Activated CD4-positive, CD25-positive, alpha-beta regulatory T cell treated with anti-CD3 and anti-CD28 coated beads, Interleukin-2, amount 50 U/mL, for 24 hours (primary cell): ENCODE data around the gene OR56B4.
"Not testable (repeated sequence)": the region's sequence is repeated elsewhere in the genome, so short reads cannot be mapped to it uniquely, and the experiment has no call there.

Experiments used
- ATAC-seq, 2 donors: fragments of 150-1000 bp; cut with Tn5 transposase; one replicate each; pipeline ENCODE4 v1.10.0; 2021; ENCODE audit warnings: mild to moderate bottlenecking in 1 of 2, moderate library complexity in 1 of 2

Gene OR56B4

GRCh38 chr11:6107384-6107783, at the start of gene OR56B4:
TSS of gene OR56B4 (plus strand) at chr11:6107684. CDS start at chr11:6107779, 95 bp downstream.
- ATAC-seq = not testable (repeated sequence)

DNA sequence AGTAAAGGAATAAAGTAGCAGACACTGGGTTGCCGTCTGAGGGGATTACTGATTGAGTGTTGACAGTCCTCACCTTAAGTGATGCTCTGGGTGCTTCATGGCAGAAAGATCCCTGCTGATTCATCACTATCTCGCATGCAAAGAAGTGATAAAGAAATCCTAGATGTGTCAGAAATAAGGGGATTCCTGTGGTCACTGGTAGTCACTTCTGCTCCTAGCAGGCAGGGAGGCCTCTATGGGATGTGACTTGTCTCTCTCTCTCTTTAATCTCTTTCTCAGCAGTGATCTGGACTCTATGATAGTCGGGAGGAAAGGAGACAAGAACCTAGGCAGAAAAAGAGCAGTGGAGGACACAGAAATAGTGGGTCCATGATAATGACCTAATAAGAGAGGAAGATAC, 46.0 kb upstream of the OR56B4 start:
- no peak for ATAC-seq

GRCh38 chr11:6062691-6063358, 44.7 kb upstream of the OR56B4 start:
- ATAC-seq = no peak

DNA sequence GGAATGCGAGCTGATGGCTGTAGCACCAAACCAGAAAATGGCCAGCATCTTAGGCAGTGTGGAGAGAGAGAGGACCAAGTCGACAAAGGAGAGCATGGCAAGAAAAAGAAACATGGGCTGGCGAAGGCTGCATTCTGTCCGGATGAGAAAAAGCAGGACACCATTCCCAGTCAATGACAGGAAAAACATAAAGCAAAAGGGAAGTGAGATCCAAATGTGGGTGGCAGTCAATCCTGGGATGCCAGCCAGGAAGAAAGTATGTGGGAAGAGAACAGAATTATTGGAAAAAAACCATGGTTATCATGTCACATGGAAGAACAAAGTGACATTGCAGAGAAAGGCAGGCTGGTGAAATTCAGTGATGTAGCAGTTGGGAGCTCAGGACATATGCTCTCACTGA, 40.0 kb upstream of the OR56B4 start:
- ATAC-seq = no peak

GRCh38 chr11:6076443-6076842, 31.0 kb upstream of the OR56B4 start:
- not testable (repeated sequence) for ATAC-seq

- no peak for ATAC-seq
Observed at GRCh38 chr11:6077723-6078122, 29.8 kb upstream of the OR56B4 start.

GRCh38 chr11:6079463-6079862, 28.0 kb upstream of the OR56B4 start:
- no peak for ATAC-seq

DNA sequence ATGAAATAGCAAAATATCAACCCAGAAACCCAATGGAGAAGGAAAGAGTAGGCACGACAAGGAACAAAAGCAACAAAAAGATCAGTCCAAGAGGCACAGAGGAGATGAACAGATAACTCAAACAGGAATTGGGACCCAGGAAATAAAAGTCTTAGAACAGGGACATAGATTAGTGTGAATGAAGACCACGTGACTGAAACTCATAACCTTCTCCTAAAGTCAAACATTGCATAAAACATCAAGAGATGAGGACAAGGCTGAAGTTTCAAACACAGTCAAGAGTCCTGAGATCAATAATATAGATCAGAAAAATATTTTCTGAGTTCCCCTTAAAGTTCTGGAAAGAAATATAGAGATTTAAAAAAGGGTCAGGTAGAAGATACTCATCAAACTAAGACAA, 24.4 kb upstream of the OR56B4 start:
- no peak for ATAC-seq

DNA sequence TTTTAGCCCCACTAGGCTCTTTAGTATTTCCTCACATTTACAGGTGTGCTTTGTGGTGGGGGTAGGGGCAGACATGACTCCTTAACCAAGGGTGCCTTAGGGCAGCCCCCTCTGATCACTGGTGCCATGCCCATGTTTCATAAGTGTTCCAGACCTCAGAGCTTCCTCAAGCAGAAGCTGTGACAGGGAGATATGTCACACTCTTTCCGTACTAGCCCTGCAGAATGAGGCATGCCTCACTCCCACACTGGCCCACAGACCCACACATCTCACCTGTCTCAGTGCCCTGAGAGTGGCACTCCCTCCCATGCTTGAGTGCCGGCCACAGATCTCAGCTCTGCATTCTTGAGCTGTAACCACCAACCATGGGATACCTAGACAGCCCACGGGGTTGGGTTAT, 22.9 kb upstream of the OR56B4 start:
- ATAC-seq = no peak

DNA sequence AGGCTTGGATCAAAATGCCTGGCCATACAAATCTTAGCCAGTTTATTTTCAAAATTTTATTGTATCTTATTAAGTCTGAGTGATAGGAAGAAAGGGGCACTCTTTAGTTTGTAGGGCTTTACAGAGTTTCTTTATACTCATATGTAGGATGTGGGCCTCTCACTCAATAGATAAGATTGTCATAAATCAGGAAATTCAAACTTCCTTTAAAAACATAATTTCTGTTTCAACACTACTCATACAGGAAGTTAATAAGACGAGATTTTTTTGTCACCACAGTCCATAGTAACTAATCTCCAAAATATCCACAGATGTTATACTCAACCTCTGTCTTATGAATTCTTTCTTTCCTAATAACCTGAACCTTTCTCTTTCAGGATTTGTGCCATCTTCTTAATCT, 13.3 kb upstream of the OR56B4 start:
- no peak for ATAC-seq

GRCh38 chr11:6095798-6096197, 11.7 kb upstream of the OR56B4 start:
- no peak for ATAC-seq

GRCh38 chr11:6096417-6096816, 11.1 kb upstream of the OR56B4 start:
- ATAC-seq = no peak

DNA sequence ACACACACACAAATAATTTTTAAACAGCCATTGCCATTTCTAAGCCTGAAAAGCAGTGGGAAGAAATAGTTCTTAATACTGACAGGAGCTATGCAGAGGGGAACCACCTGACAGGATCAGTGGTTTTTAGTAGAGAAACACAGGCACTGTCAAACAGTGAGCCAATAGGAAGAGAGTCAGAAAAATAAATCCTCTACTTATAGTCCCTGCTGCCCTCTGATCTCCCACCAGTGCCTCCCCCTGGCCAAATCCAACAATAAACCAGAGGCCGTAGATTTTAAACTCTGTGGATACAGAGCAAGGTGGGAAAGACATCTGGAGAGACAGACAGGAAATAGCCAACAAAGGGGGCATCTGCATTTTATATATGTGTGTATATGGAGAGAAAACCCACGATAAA, 7.9 kb upstream of the OR56B4 start:
- ATAC-seq = no peak

- ATAC-seq = no peak
Observed at GRCh38 chr11:6110011-6110410, 2.5 kb downstream of the OR56B4 start.

DNA sequence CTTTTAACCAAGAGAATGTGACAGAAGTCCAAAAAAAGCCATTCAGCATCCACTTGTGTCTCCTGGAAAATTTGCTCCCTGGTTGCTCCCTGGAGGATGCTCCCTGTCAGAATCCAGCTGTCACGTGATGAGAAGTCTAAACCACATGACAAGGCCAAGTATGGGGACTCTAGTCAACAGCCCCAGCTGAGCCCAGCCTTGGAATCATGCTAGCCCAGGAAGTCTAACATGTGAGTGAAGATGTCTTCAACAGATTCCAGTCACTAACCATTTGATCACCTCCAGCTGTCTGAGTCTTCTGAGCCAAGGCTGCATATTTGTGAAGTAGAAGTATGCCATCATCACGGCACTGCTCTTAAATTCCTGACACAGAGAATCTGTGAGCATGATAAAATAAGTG, 4.2 kb downstream of the OR56B4 start:
- ATAC-seq = no peak

DNA sequence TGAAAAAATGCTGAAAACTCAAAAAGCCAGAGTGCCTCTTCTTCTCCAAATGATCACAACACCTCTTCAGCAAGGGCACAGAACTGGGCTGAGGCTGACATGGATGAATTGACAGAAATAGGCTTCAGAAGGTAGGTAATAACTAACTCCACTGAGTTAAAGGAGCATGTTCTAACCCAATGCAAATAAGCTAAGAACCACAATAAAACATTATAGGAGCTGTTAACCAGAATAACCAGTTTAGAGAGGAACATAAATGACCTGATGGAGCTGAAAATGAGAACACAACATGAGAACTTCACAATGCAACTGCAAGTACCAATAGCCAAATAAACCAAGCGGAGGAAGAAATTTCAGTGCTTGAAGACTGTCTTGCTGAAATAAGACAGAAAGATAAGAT, 9.2 kb downstream of the OR56B4 start:
- ATAC-seq = no peak

DNA sequence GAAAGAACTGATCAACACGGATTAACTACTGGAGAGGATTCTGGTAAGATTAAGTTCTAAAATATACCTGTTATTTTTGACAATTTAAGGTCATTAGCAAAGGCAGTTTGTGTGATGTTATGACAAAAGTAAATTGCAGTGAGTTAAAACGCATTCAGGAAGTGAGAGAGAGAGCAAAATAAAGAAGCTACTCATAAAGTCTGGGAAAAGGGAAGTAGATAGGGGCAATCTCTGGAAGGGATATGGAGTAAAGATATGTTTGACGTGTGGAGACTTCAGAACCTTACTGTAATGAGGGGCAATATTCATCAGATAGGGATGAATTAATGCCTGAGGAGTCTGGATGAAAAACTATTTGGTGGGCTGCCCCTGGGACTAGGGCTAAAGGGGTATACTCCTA, 16.8 kb downstream of the OR56B4 start:
- no peak for ATAC-seq

DNA sequence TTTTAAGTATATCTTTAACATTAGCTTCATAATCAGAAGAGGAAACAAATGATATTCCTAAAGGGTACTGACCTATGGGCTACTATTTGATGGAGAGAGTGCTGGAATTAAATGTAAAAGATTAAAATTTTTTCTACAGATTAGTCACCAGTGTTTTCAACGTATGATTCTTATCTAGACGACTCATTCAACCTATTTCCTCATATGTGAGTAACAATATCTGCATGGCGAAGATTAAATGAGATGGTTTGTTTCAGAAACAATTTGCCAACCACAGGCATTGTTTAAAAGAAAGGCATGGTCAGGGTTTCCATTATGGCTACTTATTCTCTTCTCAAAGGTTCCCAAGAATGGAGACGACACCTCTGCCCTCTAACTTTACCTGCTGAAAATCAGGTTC, 20.4 kb downstream of the OR56B4 start:
- no peak for ATAC-seq

- ATAC-seq = no peak
Observed at GRCh38 chr11:6129011-6129410, 21.5 kb downstream of the OR56B4 start.

DNA sequence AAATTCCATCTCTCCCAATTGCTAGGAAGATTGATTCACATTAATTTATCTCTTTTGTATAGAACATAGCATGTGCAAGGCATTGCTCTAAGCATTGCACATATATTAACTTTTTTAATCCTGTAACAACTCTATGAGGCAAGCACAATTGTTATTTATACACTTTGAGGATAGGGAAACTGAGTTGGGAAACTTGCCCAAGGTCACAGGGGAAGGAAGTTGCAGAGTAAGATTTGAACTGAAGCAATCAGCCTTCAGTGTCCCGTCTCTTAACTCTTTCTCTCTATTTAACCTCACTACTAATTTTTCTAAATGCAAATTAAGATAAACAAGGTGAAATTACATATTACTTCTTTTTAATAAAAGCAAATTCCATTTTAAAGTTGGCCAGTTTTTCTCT, 22.2 kb downstream of the OR56B4 start:
- ATAC-seq = no peak

DNA sequence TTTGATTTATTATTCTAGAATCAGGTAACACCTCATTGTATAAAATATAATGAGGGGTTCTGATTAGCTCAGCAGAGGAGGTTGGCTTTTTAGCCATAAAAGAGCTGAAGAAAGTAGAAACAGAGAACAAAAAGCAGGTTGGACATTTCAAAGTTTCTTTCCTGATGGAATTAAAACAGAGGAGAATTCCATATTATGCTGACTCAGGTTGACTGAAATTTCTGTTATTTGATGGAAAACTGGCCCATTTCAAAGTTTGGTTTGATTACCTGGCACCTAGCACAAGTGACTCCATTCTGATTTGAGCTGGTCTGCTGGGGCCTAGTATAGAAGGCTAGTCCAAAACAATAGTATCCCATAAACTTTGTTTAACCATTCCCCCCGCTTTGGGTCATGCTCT, 24.9 kb downstream of the OR56B4 start:
- no peak for ATAC-seq

DNA sequence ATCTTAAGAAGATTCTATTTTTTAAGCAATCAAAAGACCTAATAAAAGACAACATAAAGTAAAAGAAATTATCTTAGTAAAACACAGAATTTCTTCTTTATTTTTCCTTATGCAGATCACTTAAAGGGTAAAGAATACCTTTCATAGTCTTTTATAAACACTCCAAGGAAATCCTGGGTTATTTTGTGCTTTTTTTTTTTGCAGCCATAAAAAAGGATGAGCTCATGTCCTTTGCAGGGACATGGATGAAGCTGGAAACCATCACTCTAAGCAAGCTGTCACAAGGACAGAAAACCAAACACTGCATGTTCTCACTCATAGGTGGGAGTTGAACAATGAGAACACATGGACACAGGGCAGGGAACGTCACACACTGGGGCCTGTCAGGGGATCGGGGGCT, 28.5 kb downstream of the OR56B4 start:
- not testable (repeated sequence) for ATAC-seq

DNA sequence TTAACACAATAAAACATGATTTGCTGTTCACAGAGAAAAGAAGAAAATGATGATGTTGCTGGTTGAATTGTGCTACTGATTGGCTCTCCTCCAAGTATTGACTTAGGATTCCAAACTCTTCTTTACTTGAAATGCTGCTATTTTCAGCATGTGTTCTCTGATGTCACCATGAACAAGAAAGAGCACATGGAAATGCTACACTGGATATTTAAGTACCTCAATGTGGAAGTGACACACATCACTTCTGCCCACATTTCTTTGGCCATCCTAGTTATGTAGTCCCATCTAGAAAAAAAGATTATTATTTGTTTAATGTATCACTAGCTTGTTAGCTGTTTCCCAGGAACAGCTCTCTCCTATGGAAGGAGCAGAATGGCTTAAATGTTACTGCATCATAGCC, 35.5 kb downstream of the OR56B4 start:
- ATAC-seq = no peak

GRCh38 chr11:6143737-6144136, 36.3 kb downstream of the OR56B4 start:
- ATAC-seq = not testable (repeated sequence)

GRCh38 chr11:6151117-6151516, 43.6 kb downstream of the OR56B4 start:
- no peak for ATAC-seq
